ENCODE measurements around the gene PLPPR4. TPM values are rescaled to one million over a fixed set of nuclear protein-coding genes. Genes with fewer than 3 reads are reported as not detected.

The PLPPR4 gene
- total RNA-seq, 4 donors from 2014 or later = 1.8 to 7.2 (median 3.4) TPM

DNA sequence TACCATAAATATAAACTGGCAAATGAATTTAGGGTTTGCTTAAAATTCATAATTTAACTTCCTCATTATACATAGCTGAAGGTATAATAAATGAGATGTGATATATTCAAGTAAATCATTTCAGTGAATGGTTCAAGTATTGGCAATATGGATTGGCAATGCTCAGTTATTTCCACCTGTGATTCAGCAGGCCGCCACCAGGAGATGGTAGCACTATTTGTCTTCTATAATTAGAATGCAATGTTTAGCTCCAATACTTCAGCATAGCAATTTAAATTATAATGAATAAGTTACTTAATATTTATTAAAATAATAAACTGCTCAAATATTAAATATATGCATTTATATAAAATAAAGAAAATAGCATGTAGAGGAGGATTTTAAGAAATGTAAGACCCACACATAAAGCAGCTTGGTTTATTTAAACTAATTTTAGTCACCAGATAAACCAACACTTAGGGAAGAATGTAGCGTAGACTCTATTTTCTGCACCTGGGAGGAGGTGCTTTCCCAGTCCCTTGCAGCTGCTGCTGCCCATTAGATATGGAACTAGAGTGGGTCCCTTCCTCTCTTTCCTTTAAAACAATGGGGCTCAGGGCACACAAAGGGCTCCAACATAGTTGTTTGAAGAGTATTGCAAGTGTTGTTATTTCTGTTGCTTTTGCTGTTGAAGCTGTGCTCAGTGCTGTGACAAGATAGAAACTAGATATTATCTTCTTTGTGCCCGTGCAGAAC lies 62.1 kb downstream of the PLPPR4 start:
- Histone ChIP-seq H3K27ac (no peak overlapping the region), H3K36me3 (no peaks in the 10 kb centered on the region), H3K4me1 (no peaks in the 10 kb centered on the region), H3K4me3 (no peak overlapping the region), H3K9me3 (no peaks in the 10 kb centered on the region), H3K27me3 (no peaks in the 10 kb centered on the region)
- no peak for DNase-seq (ENCODE audit: low spot score in 2 of 2)
- TF ChIP-seq POLR2A (IDR thresholded peaks at IDR 0.05) (no peak), POLR2AphosphoS5 (IDR thresholded peaks at IDR 0.05) (no peak), EP300 (IDR thresholded peaks at IDR 0.05) (no peak), CTCF (IDR thresholded peaks at IDR 0.05) (no peak)
- WGBS = 82% methylated on average over 3 of the region's 3 CpGs

GRCh38 chr1:99327357-99327756 lies 63.1 kb downstream of the PLPPR4 start:
- Histone ChIP-seq H3K4me3 (no peak overlapping the region), H3K4me1 (no peaks in the 10 kb centered on the region), H3K27me3 (no peaks in the 10 kb centered on the region), H3K27ac (no peak overlapping the region), H3K9me3 (no peaks in the 10 kb centered on the region), H3K36me3 (no peaks in the 10 kb centered on the region)
- 58% methylated on average over 3 of the region's 3 CpGs for WGBS
- no peak for DNase-seq (ENCODE audit: low spot score in 2 of 2)
- TF ChIP-seq POLR2A (IDR thresholded peaks at IDR 0.05) (no peak), POLR2AphosphoS5 (IDR thresholded peaks at IDR 0.05) (no peak), EP300 (IDR thresholded peaks at IDR 0.05) (no peak), CTCF (IDR thresholded peaks at IDR 0.05) (no peak)

GRCh38 chr1:99328171-99328570 lies 63.9 kb downstream of the PLPPR4 start:
- TF ChIP-seq CTCF (IDR thresholded peaks at IDR 0.05) = no peak
- H3K27ac ChIP-seq = no peak overlapping the region
- H3K4me1 ChIP-seq = no peaks in the 10 kb centered on the region
- H3K9me3 ChIP-seq = no peaks in the 10 kb centered on the region
- 87% methylated on average over 1 of the region's 1 CpG for WGBS
- no peak for DNase-seq (ENCODE audit: low spot score in 2 of 2)
- H3K4me3 ChIP-seq = no peak overlapping the region
- no peaks in the 10 kb centered on the region for H3K36me3 ChIP-seq
- no peaks in the 10 kb centered on the region for H3K27me3 ChIP-seq

GRCh38 chr1:99331083-99331482 lies 66.8 kb downstream of the PLPPR4 start:
- Histone ChIP-seq H3K9me3 (no peaks in the 10 kb centered on the region), H3K27ac (no peak overlapping the region), H3K36me3 (no peaks in the 10 kb centered on the region), H3K4me1 (no peaks in the 10 kb centered on the region), H3K27me3 (no peaks in the 10 kb centered on the region), H3K4me3 (no peak overlapping the region)
- no peak for DNase-seq (ENCODE audit: low spot score in 2 of 2)
- no peak for TF ChIP-seq EP300 (IDR thresholded peaks at IDR 0.05)
- TF ChIP-seq CTCF (IDR thresholded peaks at IDR 0.05) = no peak
- TF ChIP-seq POLR2A (IDR thresholded peaks at IDR 0.05) = no peak
- no peak for TF ChIP-seq POLR2AphosphoS5 (IDR thresholded peaks at IDR 0.05)
- 53% methylated on average over 3 of the region's 3 CpGs for WGBS

- Histone ChIP-seq H3K4me3 (no peak overlapping the region), H3K4me1 (no peaks in the 10 kb centered on the region), H3K9me3 (no peaks in the 10 kb centered on the region), H3K36me3 (no peaks in the 10 kb centered on the region), H3K27ac (no peak overlapping the region), H3K27me3 (no peaks in the 10 kb centered on the region)
- 65% methylated on average over 2 of the region's 2 CpGs for WGBS
- TF ChIP-seq POLR2A (IDR thresholded peaks at IDR 0.05) = no peak
- no peak for TF ChIP-seq POLR2AphosphoS5 (IDR thresholded peaks at IDR 0.05)
- no peak for TF ChIP-seq CTCF (IDR thresholded peaks at IDR 0.05)
- no peak for TF ChIP-seq EP300 (IDR thresholded peaks at IDR 0.05)
- no peak for DNase-seq (ENCODE audit: low spot score in 2 of 2)
Observed at GRCh38 chr1:99331636-99332035, 67.3 kb downstream of the PLPPR4 start.

Data from suprapubic skin (tissue), 4 donors.